Suprapubic skin (tissue), 3 donors: ENCODE data around the gene SPOPL.

ENCODE experiments used
- CTCF ChIP-seq, 2 donors: fragments of 200-600 bp in 1 of 2; fragments of 450-650 bp in 1 of 2; sonication (generic) in 1 of 2; IDR thresholded peaks; one replicate each; pipeline ENCODE4 v1.5.1; 2016 to 2019; ENCODE audit warnings: antibody characterized with exemption in 2 of 2, mild to moderate bottlenecking in 1 of 2, moderate library complexity in 1 of 2
- POLR2A ChIP-seq, 2 donors: fragments of 450-650 bp; IDR thresholded peaks; one replicate each; pipeline ENCODE4 v1.6.1; 2017; ENCODE audit warnings: antibody characterized with exemption in 2 of 2, mild to moderate bottlenecking in 2 of 2, moderate library complexity in 2 of 2

- TF ChIP-seq CTCF (IDR thresholded peaks at IDR 0.05) (no peak), POLR2A (IDR thresholded peaks at IDR 0.05) (no peak)
These were observed 901 bp downstream of the SPOPL start for GRCh38 chr2:138502255-138503086.
